H1 (cell line): Measurements from ENCODE around the gene SRM. TPM values are rescaled to one million over a fixed set of nuclear protein-coding genes. Genes with fewer than 3 reads are reported as not detected.
A peak's percentile ranks its signal among the peaks of the same experiment; 100 is the strongest.

Source experiments
- CTCF ChIA-PET: fragments of 300-600 bp; sonication (Branson Sonifier 250); formaldehyde crosslinking; loops from one replicate; lab custom pipeline; 2021; ENCODE audit not compliant: partially characterized antibody; lab: Charles Lee
- POLR2A ChIA-PET: fragments of 300-600 bp; sonication (Branson Sonifier 250); formaldehyde crosslinking; loops from one replicate; lab custom pipeline; 2021; ENCODE audit warnings: inconsistent platforms; ENCODE audit not compliant: partially characterized antibody; lab: Charles Lee
- DNase-seq, 2 experiments: peaks; one replicate each; pipeline versions ENCODE4 v3.0.0 to v3.0.0-alpha.2; 2010 to 2022; ENCODE audit warnings: low spot score in 2 of 2, low read depth in 1 of 2, mixed read lengths in 1 of 2
- FAIRE-seq: peaks from 2 replicates; lab custom pipeline; 2011; peaks lifted over from hg19 to GRCh38; lab: Jason Lieb, UNC
- H2AFZ ChIP-seq: 2 replicates; pipeline ENCODE4 v1.8.1; 2012; ENCODE audit warnings: low read length, inconsistent platforms
- H2AK5ac ChIP-seq: 2 replicates; pipeline ENCODE4 v1.6.1; 2013; ENCODE audit warnings: low read depth, low read length
- H2BK120ac ChIP-seq: replicated peaks from 2 replicates; pipeline ENCODE3; 2013; ENCODE audit warnings: low read depth, low read length, inconsistent platforms
- H2BK12ac ChIP-seq: 2 replicates; pipeline ENCODE4 v1.6.1; 2013; ENCODE audit warnings: low read depth, low read length
- H2BK15ac ChIP-seq: 2 replicates; pipeline ENCODE4 v1.6.1; 2013; ENCODE audit warnings: low read length
- H2BK20ac ChIP-seq: 2 replicates; pipeline ENCODE4 v1.6.1; 2013; ENCODE audit warnings: low read length
- H2BK5ac ChIP-seq: 2 replicates; pipeline ENCODE4 v1.6.1; 2013; ENCODE audit warnings: low read depth, low read length
- H3K14ac ChIP-seq: 2 replicates; pipeline ENCODE4 v1.6.1; 2013; ENCODE audit warnings: inconsistent platforms; ENCODE audit not compliant: insufficient read length
- H3K18ac ChIP-seq: 2 replicates; pipeline ENCODE4 v1.6.1; 2013; ENCODE audit warnings: low read length; ENCODE audit errors: extremely low read depth
- H3K23ac ChIP-seq: 2 replicates; pipeline ENCODE4 v1.6.1; 2013; ENCODE audit warnings: inconsistent platforms; ENCODE audit not compliant: insufficient read length
- H3K23me2 ChIP-seq: 2 replicates; pipeline ENCODE4 v1.6.1; 2013; ENCODE audit warnings: low read depth, low read length
- H3K27ac ChIP-seq: 2 replicates; pipeline ENCODE4 v1.6.1; 2011; ENCODE audit warnings: low read depth, low read length, inconsistent platforms
- H3K27me3 ChIP-seq, 4 experiments: replicated peaks in 1 of 4; 1 replicate in 1 of 4; 2 replicates in 3 of 4; pipeline versions ENCODE4 v1.6.1 to v1.8.1; 2011 to 2013; ENCODE audit warnings: low read length in 3 of 4, mild to moderate bottlenecking in 3 of 4, inconsistent platforms in 2 of 4, mixed read lengths in 2 of 4, moderate library complexity in 1 of 4; ENCODE audit not compliant: control insufficient read depth in 3 of 4, insufficient read depth in 3 of 4; ENCODE audit errors: extremely low read depth in 1 of 4
- H3K36me3 ChIP-seq, 4 experiments: 2 replicates each; pipeline versions ENCODE4 v1.6.1 to v1.8.1; 2011 to 2013; ENCODE audit warnings: mild to moderate bottlenecking in 4 of 4, low read length in 3 of 4, moderate library complexity in 2 of 4, control low read depth in 1 of 4, inconsistent platforms in 1 of 4; ENCODE audit not compliant: insufficient read depth in 4 of 4, control insufficient read depth in 2 of 4
- H3K4ac ChIP-seq: replicated peaks from 2 replicates; pipeline ENCODE3; 2013; ENCODE audit warnings: low read length, low read depth, mixed read lengths, inconsistent platforms; ENCODE audit not compliant: insufficient read length
- H3K4me1 ChIP-seq, 4 experiments: replicated peaks in 1 of 4; 1 replicate in 1 of 4; 2 replicates in 3 of 4; pipeline versions ENCODE4 v1.6.1 to v1.8.1; 2011 to 2013; ENCODE audit warnings: low read length in 3 of 4, inconsistent platforms in 2 of 4, mixed read lengths in 1 of 4; ENCODE audit not compliant: insufficient read depth in 4 of 4, control insufficient read depth in 3 of 4
- H3K4me2 ChIP-seq, 2 experiments: 2 replicates each; pipeline versions ENCODE4 v1.6.1 to v1.8.1; 2011 to 2013; ENCODE audit warnings: low read depth in 2 of 2, low read length in 2 of 2, control low read depth in 1 of 2, inconsistent platforms in 1 of 2, mild to moderate bottlenecking in 1 of 2; ENCODE audit not compliant: insufficient read depth in 1 of 2
- H3K4me3 ChIP-seq, 4 experiments: fragments of 200-600, 300-600 bp in 1 of 4; sonication (generic), shearing (Covaris generic), sonication (Bioruptor Twin) in 1 of 4; 2 replicates each; pipeline versions ENCODE4 v1.5.1 to v1.8.1; 2011 to 2016; ENCODE audit warnings: low read length in 4 of 4, low read depth in 3 of 4, control low read depth in 2 of 4, inconsistent platforms in 2 of 4, mild to moderate bottlenecking in 2 of 4, mixed read lengths in 1 of 4, moderate library complexity in 1 of 4; ENCODE audit not compliant: insufficient read depth in 2 of 4; ENCODE audit errors: extremely low read depth in 1 of 4
- H3K56ac ChIP-seq: replicated peaks from 2 replicates; pipeline ENCODE3; 2013; ENCODE audit warnings: low read depth, mild to moderate bottlenecking, mixed read lengths, low read length, inconsistent platforms; ENCODE audit not compliant: insufficient read length
- H3K79me1 ChIP-seq: 2 replicates; pipeline ENCODE4 v1.6.1; 2013; ENCODE audit warnings: low read depth, low read length, control low read depth
- H3K79me2 ChIP-seq, 2 experiments: 2 replicates each; pipeline versions ENCODE4 v1.6.1 to v1.8.1; 2012 to 2013; ENCODE audit warnings: low read length in 2 of 2, mild to moderate bottlenecking in 2 of 2, inconsistent platforms in 1 of 2; ENCODE audit not compliant: insufficient read depth in 2 of 2, control insufficient read depth in 1 of 2
- H3K9ac ChIP-seq, 4 experiments: replicated peaks in 1 of 4; 1 replicate in 1 of 4; 2 replicates in 3 of 4; pipeline versions ENCODE4 v1.6.1 to v1.8.1; 2011 to 2013; ENCODE audit warnings: low read depth in 3 of 4, low read length in 3 of 4, control low read depth in 2 of 4, mild to moderate bottlenecking in 2 of 4, moderate library complexity in 2 of 4, inconsistent platforms in 1 of 4; ENCODE audit errors: extremely low read depth in 1 of 4
- H3K9me3 ChIP-seq, 2 experiments: 2 replicates each; pipeline versions ENCODE4 v1.6.1 to v1.8.1; 2012 to 2013; ENCODE audit warnings: mild to moderate bottlenecking in 2 of 2, moderate library complexity in 2 of 2, control low read depth in 1 of 2, inconsistent platforms in 1 of 2, low read depth in 1 of 2, low read length in 1 of 2, mixed read lengths in 1 of 2; ENCODE audit not compliant: insufficient read depth in 2 of 2
- H4K20me1 ChIP-seq, 2 experiments: replicated peaks in 1 of 2; 2 replicates each; pipeline versions ENCODE3 to v1.8.1; 2011 to 2013; ENCODE audit warnings: inconsistent platforms in 2 of 2, low read length in 2 of 2, mild to moderate bottlenecking in 1 of 2; ENCODE audit not compliant: insufficient read depth in 2 of 2, control insufficient read depth in 1 of 2
- H4K5ac ChIP-seq: 2 replicates; pipeline ENCODE4 v1.6.1; 2013; ENCODE audit warnings: low read length, low read depth, mixed read lengths, inconsistent platforms; ENCODE audit not compliant: insufficient read length
- H4K8ac ChIP-seq: 2 replicates; pipeline ENCODE4 v1.8.0; 2013; ENCODE audit warnings: mild to moderate bottlenecking, moderate library complexity, low read length, inconsistent platforms; ENCODE audit not compliant: insufficient read depth; ENCODE audit errors: extremely low read depth
- H4K91ac ChIP-seq: replicated peaks from 2 replicates; pipeline ENCODE3; 2013; ENCODE audit warnings: low read length, mixed read lengths, inconsistent platforms; ENCODE audit not compliant: insufficient read length
- BACH1 ChIP-seq: IDR thresholded peaks from 2 replicates; pipeline ENCODE4 v1.6.1; 2012; ENCODE audit warnings: low read length, improper control_type of control experiment
- CHD1 ChIP-seq: IDR thresholded peaks from 2 replicates; pipeline ENCODE4 v1.6.1; 2012; ENCODE audit warnings: low read depth, low read length, improper control_type of control experiment
- EP300 ChIP-seq, 2 experiments: IDR thresholded peaks; 1 replicate in 1 of 2; 2 replicates in 1 of 2; pipeline ENCODE4 v1.6.1; 2011 to 2012; ENCODE audit warnings: low read depth in 2 of 2, low read length in 2 of 2, mild to moderate bottlenecking in 2 of 2, borderline replicate concordance in 1 of 2, inconsistent platforms in 1 of 2, moderate library complexity in 1 of 2
- JUN ChIP-seq: IDR thresholded peaks from 2 replicates; pipeline ENCODE4 v1.6.1; 2011; ENCODE audit warnings: low read depth, mild to moderate bottlenecking, improper control_type of control experiment, low read length
- JUND ChIP-seq: IDR thresholded peaks from 2 replicates; pipeline ENCODE4 v1.6.1; 2011; ENCODE audit warnings: mild to moderate bottlenecking, improper control_type of control experiment, low read length
- NANOG ChIP-seq: IDR thresholded peaks from 2 replicates; pipeline ENCODE4 v1.6.1; 2011; ENCODE audit warnings: low read length, low read depth, mild to moderate bottlenecking, inconsistent platforms; ENCODE audit not compliant: insufficient read depth, poor library complexity, severe bottlenecking
- SIN3A ChIP-seq, 2 experiments: IDR thresholded peaks in 1 of 2; conservative IDR thresholded peaks in 1 of 2; 2 replicates each; pipeline ENCODE4 v1.6.1; 2011 to 2012; ENCODE audit warnings: low read length in 2 of 2, improper control_type of control experiment in 1 of 2, low read depth in 1 of 2, mild to moderate bottlenecking in 1 of 2
- TAF7 ChIP-seq: optimal IDR thresholded peaks from 2 replicates; pipeline ENCODE3; 2011; ENCODE audit warnings: low read depth, mild to moderate bottlenecking, inconsistent platforms, low read length, moderate library complexity, borderline replicate concordance
- TCF12 ChIP-seq: IDR thresholded peaks from 2 replicates; pipeline ENCODE4 v1.6.1; 2011; ENCODE audit warnings: low read depth, mild to moderate bottlenecking, low read length
- WGBS, 2 experiments: shearing (Covaris generic) in 1 of 2; methylation state at CpG; one replicate each; pipeline versions ENCODE4 v1.1.6 to v1.1.7; 2013 to 2015; ENCODE audit warnings: low lambda C conversion rate in 2 of 2, mixed read lengths in 2 of 2, inconsistent platforms in 1 of 2, low coverage in 1 of 2, missing lambda C conversion rate in 1 of 2; ENCODE audit not compliant: insufficient replicate concordance in 2 of 2, insufficient coverage in 1 of 2, insufficient read length in 1 of 2; ENCODE audit errors: extremely low coverage in 1 of 2, missing lambda C conversion rate in 1 of 2; 5-methylcytosine and 5-hydroxymethylcytosine counted together
- polyA plus RNA-seq, 7 experiments: library from polyadenylated mRNA; depleted of rRNA in 3 of 7; stranded (reverse) in 5 of 7; unstranded in 2 of 7; fragments of >200 nt in 5 of 7; fragments of 200-250 nt in 2 of 7; gene quantifications; 1 replicate in 5 of 7; 2 replicates in 1 of 7; 4 replicates in 1 of 7; pipeline versions ENCODE4 v1.2.1 to v1.2.3, GENCODE V29; 2011 to 2013; ENCODE audit warnings: missing spikeins in 2 of 7, mixed read lengths in 2 of 7
- total RNA-seq: library from RNA; stranded (reverse); fragmentation: NEBNext Ultra II Directional; extraction: Animal tissue kit (Norgen Biotek cat#: 25700); gene quantifications from 2 replicates; pipeline ENCODE4 v1.2.1, GENCODE V29; 2021
- TF ChIP-seq, protein P1 (sequence below): IDR thresholded peaks from 2 replicates; pipeline ENCODE4 v1.6.1; 2012; ENCODE audit warnings: inconsistent platforms

Gene SRM
- total and polyA plus RNA-seq, 2 of the 8 experiments (the other 6 are each of a cell fraction or from before 2014, with no cell fraction given), result 110 to 208 TPM

DNA sequence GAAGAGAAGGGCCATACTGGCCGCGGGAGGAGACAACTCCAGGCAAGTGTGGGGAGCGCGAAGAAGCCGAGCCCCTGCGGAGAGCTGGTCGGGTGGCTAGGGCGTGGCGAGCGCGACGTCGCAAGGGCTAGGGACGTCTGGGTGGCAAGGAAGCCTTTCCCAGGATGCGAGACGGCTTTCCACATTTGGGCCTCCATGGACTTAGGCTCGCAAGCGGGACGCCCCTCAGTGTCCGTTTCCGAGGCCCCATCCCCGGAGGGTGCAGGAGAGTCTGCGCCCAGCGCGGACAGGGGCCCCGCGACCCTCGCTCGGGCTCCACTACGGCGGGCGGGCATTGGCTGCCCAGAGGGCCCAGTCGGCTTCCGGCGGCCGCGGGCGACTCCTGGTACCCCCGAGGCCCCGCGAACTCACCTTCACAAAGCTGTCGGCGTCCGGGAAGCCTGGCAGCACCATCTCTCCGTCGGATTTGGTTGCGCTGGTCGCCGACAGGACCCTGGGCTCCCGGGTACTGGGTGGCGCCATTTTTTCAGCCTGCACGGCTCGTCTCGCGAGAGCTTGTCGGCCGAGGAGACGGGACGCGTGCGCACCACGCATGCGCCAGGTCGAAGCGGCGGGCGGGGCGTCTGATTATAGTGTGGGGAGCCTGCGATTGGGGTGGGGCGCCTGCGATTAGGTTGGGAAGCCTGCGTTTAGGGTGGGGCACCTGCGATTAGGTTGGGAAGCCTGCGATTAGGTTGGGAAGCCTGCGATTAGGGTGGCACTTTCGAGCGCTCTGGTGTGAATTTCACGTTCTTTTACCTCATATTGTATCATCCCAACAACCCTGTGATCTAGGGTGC, 39.7 kb upstream of the SRM start, which contains the start of gene EXOSC10:
Gene EXOSC10, minus strand, starts transcription at position 560 of the 839 bp plus-strand sequence. Its CDS starts 38 bp downstream, at position 522.
- Histone ChIP-seq H3K18ac (no peak within 1 kb of the TSS; the same call in 1 of the 2 replicates), H3K9ac (peak within 1 kb of the TSS; percentile 90 to 99 (median 96)), H2BK20ac (no peak within 1 kb of the TSS), H3K4me3 (peak within 1 kb of the TSS; percentile 85 to 99 (median 97)), H3K79me2 (peaks cover 5 to 17% of the 10 kb centered on the region in 2 experiments), H3K56ac (peak within 1 kb of the TSS; percentile 91), H3K36me3 (peaks cover 0 to 30% (median 12%) of the 10 kb centered on the region in 4 experiments; a peak in 5 of 8 replicates), H3K23ac (no peak within 1 kb of the TSS), H3K23me2 (no peaks in the 10 kb centered on the region; the same call in 1 of the 2 replicates), H4K20me1 (no peaks in the 10 kb centered on the region), H4K5ac (peak within 1 kb of the TSS; percentile 91), H3K9me3 (no peaks in the 10 kb centered on the region), H3K4me1 (peaks cover 0 to 6% (median 1%) of the 10 kb centered on the region in 4 experiments; a peak in 3 of 7 replicates), H3K27ac (peak within 1 kb of the TSS; percentile 93), H2AFZ (peak within 1 kb of the TSS; percentile 61; the same call in 1 of the 2 replicates), H2BK5ac (peak within 1 kb of the TSS; percentile 95), H3K79me1 (no peaks in the 10 kb centered on the region; the same call in 1 of the 2 replicates), H2BK15ac (no peak within 1 kb of the TSS), H3K14ac (no peak within 1 kb of the TSS), H3K4me2 (peak within 1 kb of the TSS; percentile 73 to 78), H2BK12ac (peak within 1 kb of the TSS; percentile 84; the same call in 1 of the 2 replicates), H3K4ac (peak within 1 kb of the TSS; percentile 81), H4K91ac (peak within 1 kb of the TSS; percentile 76), H3K27me3 (no peaks in the 10 kb centered on the region), H4K8ac (peak within 1 kb of the TSS; percentile 100), H2AK5ac (no peak within 1 kb of the TSS), H2BK120ac (no peak within 1 kb of the TSS)
- ChIA-PET CTCF (interaction anchor here (0.8 to 2.0 kb wide), 5 partner anchors 12 to 64 kb away, joined by 3 to 8 read pairs (median 5); no protein-coding TSS in a partner anchor), POLR2A (interaction anchor here (0.5 to 3.3 kb wide), 28 partner anchors 8 to 289 kb away, joined by 3 to 17 read pairs (median 4); partner anchors contain the start of genes ANGPTL7, MTOR and SRM)
- no peak for FAIRE-seq
- DNase-seq, result peak; percentile 73 to 98
- WGBS, 2 experiments, result 2% methylated on average over 77 of the region's 78 CpGs; no CpG with 5 or more reads in 1 of the 2 experiments
- peak; percentile 20; the same call in 1 of the 2 replicates for TF ChIP-seq BACH1
- TF ChIP-seq JUND, result no peak
- no peak for TF ChIP-seq JUN
- no peak for TF ChIP-seq NANOG
- TF ChIP-seq TAF7, result peak; percentile 43
- no peak for TF ChIP-seq TCF12
- no peak for TF ChIP-seq EP300 (IDR thresholded peaks at IDR 0.05; ENCODE audit: borderline replicate concordance in 1 of 2, low read depth in 2 of 2, low read length in 2 of 2)
- TF ChIP-seq, protein P1, sequence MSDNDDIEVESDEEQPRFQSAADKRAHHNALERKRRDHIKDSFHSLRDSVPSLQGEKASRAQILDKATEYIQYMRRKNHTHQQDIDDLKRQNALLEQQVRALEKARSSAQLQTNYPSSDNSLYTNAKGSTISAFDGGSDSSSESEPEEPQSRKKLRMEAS, result peak; percentile 49; the same call in 1 of the 2 replicates
- peak; percentile 29 to 34; a peak in 1 of 4 replicates for TF ChIP-seq SIN3A (conservative IDR thresholded peaks at IDR 0.05 in 1 of 2, IDR thresholded peaks at IDR 0.05 in 1 of 2; ENCODE audit: low read depth in 1 of 2, low read length in 2 of 2)
- no peak for TF ChIP-seq CHD1
